Neural cell (in vitro differentiated cells): ENCODE data around the gene KLHL14.

Experiments used
- EP300 ChIP-seq: fragments of 450-650 bp; conservative IDR thresholded peaks from 2 replicates; pipeline ENCODE4 v1.6.1; 2014; ENCODE audit warnings: antibody characterized with exemption, mild to moderate bottlenecking, moderate library complexity; ENCODE audit not compliant: poor library complexity, severe bottlenecking
- EZH2 ChIP-seq: fragments of 200-600, 300-800 bp; shearing (Covaris generic), sonication (generic); IDR thresholded peaks from 2 replicates; pipeline ENCODE4 v1.6.1; 2014; ENCODE audit warnings: antibody characterized with exemption, low read length, borderline replicate concordance, mild to moderate bottlenecking; ENCODE audit not compliant: insufficient read depth, poor library complexity, severe bottlenecking
- MXI1 ChIP-seq: fragments of 450-650 bp; conservative IDR thresholded peaks from 2 replicates; pipeline ENCODE4 v1.6.1; 2014; ENCODE audit warnings: antibody characterized with exemption, mild to moderate bottlenecking; ENCODE audit not compliant: poor library complexity, severe bottlenecking
- POLR2AphosphoS5 ChIP-seq: IDR thresholded peaks from 2 replicates; pipeline ENCODE4 v1.6.1; 2012
- TF ChIP-seq, protein P1 (sequence below): fragments of 450-650 bp; IDR thresholded peaks from 2 replicates; pipeline ENCODE4 v1.5.1; 2014; ENCODE audit warnings: antibody characterized with exemption, mild to moderate bottlenecking, moderate library complexity; ENCODE audit not compliant: poor library complexity, severe bottlenecking
- TF ChIP-seq, protein P2 (sequence below): IDR thresholded peaks from 2 replicates; pipeline ENCODE4 v1.6.1; 2012; ENCODE audit warnings: borderline replicate concordance

DNA sequence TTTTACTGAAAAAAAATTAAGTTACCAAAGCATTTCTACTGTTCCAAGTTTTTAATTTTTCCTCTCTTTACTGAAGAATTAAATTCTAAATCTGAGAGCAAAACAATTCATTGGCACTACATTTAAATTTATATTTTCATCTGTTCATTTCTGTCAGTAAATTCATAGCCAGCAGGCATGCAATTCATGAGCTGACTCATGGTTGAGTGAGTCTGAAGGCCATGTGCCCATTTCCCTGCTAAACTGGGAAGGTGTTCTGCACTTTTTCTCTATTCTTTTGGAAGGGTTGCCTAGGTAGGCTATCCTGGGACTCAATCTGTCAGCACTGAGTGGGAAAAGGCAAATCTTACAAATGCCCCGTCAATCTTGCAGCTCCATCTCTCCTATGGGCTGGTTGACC lies 88.7 kb downstream of the KLHL14 start:
- TF ChIP-seq EZH2 (no peak), MXI1 (no peak), POLR2AphosphoS5 (no peak), EP300 (no peak)
- TF ChIP-seq, protein P1, sequence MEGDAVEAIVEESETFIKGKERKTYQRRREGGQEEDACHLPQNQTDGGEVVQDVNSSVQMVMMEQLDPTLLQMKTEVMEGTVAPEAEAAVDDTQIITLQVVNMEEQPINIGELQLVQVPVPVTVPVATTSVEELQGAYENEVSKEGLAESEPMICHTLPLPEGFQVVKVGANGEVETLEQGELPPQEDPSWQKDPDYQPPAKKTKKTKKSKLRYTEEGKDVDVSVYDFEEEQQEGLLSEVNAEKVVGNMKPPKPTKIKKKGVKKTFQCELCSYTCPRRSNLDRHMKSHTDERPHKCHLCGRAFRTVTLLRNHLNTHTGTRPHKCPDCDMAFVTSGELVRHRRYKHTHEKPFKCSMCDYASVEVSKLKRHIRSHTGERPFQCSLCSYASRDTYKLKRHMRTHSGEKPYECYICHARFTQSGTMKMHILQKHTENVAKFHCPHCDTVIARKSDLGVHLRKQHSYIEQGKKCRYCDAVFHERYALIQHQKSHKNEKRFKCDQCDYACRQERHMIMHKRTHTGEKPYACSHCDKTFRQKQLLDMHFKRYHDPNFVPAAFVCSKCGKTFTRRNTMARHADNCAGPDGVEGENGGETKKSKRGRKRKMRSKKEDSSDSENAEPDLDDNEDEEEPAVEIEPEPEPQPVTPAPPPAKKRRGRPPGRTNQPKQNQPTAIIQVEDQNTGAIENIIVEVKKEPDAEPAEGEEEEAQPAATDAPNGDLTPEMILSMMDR: no peak
- TF ChIP-seq, protein P2, sequence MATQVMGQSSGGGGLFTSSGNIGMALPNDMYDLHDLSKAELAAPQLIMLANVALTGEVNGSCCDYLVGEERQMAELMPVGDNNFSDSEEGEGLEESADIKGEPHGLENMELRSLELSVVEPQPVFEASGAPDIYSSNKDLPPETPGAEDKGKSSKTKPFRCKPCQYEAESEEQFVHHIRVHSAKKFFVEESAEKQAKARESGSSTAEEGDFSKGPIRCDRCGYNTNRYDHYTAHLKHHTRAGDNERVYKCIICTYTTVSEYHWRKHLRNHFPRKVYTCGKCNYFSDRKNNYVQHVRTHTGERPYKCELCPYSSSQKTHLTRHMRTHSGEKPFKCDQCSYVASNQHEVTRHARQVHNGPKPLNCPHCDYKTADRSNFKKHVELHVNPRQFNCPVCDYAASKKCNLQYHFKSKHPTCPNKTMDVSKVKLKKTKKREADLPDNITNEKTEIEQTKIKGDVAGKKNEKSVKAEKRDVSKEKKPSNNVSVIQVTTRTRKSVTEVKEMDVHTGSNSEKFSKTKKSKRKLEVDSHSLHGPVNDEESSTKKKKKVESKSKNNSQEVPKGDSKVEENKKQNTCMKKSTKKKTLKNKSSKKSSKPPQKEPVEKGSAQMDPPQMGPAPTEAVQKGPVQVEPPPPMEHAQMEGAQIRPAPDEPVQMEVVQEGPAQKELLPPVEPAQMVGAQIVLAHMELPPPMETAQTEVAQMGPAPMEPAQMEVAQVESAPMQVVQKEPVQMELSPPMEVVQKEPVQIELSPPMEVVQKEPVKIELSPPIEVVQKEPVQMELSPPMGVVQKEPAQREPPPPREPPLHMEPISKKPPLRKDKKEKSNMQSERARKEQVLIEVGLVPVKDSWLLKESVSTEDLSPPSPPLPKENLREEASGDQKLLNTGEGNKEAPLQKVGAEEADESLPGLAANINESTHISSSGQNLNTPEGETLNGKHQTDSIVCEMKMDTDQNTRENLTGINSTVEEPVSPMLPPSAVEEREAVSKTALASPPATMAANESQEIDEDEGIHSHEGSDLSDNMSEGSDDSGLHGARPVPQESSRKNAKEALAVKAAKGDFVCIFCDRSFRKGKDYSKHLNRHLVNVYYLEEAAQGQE: no peak
